ENCODE results near the gene RBPJL.

Gene RBPJL

DNA sequence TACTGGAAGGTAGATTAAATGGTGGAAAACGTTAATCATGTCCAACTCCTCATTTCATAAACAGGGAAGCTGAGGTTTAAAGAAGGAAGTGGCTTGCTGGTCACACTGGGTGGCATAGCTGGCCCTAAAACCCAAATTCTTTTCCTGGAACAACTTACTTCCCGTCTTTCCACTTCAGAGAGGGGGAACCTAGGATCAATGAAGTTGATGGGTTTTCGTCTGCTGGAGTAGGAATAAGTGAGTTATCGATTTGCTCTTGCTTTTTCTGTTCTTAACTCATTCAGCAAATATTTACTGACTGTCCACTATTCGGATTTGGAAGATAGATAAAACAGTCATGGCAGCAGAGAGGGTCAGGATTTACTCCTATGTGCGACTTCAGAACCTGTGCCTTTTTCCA lies 55.2 kb downstream of the RBPJL start:
- peak; percentile 6 for DNase-seq (ENCODE audit: low spot score)

DNA sequence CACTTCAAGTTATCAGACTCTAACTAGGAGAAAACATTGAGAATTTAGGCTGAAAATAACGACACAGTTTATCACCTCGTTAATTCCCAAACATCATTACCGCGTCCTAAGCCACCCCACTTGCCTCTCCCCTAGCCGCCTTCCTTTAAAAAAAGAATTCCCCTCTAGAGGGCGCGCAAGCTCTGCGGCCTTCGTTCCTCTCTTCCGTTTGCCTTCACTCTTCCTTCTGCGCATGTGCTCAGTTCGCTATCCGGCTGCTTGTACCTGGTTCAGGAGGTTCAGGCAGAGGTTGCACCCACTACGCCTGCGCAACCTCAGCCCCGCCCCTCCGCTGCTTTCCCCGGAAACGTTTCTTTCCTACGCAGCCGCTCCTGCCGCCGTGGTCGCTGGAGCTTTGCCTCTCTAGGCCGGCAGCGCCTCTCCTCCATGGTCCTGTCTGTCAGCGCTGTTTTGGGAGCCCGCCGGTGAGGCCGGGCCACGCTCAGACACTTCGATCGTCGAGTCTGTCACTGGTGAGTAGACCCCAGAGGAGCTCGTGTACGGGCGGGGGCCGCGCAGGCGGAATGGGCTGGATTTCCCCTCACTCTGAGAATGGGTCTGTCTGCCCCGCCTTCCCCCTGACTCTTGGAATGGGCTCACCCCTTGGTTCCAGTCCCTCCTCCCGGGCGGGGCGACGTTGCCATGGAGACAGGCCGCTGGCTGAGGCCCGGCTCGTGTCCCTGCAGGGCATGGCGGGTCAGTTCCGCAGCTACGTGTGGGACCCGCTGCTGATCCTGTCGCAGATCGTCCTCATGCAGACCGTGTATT lies 56.4 kb downstream of the RBPJL start, which contains the start of gene SYS1:
TSS of gene SYS1 (plus strand) at position 353 of the 807 bp plus-strand sequence. CDS start at position 729, 376 bp downstream.
- DNase-seq (ENCODE audit: low spot score): peak; percentile 99

DNA sequence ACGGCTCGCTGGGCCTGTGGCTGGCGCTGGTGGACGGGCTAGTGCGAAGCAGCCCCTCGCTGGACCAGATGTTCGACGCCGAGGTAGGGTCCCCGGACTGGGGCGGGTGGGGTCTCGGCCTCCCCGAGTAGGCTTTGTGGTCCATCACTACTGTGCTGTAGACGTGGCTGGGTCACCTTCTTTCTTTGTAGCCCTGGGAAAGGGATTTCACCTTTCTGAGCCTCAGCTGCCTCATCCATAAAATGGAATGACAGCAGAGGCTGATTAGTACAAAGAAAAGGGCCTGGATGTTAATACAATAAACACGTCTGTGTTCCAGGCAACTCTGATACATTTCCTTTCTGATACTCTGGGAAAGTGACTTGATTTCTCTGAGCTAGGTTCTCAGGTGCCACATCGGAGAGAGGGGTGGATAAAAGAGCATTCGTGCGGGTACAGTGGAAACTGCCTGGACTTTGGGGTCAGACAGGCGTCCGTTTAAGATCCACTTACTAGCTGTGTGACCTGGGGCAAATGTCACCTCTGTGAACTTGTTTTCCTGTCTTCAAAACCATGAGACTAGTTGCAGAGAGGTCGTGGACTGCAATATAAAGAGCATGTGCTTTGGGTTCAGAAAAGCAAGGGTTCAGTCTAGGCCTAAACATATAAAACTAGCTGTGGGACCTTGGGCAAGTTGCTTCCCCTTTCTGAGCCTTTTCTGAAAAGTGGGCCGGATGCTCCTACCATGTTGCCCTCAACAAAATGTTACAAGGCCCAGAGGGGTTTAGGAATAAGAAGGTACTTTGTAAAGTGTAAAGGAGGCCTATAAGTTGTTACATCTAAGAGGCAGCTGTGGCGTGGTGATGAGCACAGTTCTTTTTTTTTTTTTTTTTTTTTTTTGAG lies 57.2 kb downstream of the RBPJL start:
- DNase-seq (ENCODE audit: low spot score): no peak

DNA sequence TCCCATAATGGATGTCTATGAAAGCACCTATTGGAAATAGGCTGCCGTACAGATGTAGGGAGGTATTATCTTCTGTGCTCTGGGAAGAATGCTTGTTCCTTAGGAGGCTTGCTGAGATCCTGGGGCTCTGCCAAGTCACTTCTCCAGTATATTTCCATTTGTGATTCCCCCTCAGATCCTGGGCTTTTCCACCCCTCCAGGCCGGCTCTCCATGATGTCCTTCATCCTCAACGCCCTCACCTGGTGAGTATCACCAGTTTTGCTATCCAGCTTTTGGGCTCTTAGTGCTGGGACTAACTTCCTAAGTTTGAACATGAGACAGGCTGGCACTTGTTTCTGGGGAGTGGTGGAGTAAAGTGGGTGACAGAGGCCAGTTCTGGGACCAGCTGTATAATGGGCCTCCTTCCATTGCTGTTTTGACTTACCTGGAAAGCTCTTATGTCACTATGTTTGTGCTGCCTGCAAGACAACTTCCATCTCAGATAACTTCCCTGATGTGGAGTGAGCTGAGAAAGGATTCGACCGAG lies 58.9 kb downstream of the RBPJL start:
- DNase-seq (ENCODE audit: low spot score): no peak

DNA sequence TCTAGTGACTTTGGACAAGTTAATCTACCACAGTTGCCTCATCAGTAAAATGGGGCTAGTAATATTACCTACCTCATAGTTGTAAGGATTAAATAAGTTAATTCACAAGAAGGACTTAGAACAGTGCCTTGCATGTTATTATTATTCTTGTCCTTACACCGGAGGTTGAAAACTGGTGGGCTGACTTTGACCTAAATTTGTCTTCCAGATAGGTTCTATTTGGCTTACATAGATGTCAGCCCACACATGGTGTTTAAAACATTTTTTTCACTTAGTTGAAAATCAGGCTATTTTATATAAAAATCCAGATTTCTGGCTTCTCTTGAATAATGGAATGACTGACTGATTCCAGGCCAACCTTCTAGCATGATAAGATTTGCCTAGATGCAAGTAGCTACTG lies 59.6 kb downstream of the RBPJL start:
- DNase-seq (ENCODE audit: low spot score): no peak

DNA sequence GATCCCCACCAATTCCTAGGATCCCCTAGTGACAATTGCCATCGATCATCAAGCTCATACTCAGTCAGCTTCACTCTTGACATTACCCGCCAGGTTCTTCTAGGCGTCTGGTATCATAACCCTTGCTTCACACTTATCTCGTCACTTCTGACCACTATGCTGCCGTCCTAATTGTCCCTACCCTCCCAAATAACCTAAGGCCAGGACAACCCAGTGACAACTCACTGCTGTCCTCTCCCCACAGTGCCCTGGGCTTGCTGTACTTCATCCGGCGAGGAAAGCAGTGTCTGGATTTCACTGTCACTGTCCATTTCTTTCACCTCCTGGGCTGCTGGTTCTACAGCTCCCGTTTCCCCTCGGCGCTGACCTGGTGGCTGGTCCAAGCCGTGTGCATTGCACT lies 60.0 kb downstream of the RBPJL start:
- DNase-seq (ENCODE audit: low spot score): no peak

DNA sequence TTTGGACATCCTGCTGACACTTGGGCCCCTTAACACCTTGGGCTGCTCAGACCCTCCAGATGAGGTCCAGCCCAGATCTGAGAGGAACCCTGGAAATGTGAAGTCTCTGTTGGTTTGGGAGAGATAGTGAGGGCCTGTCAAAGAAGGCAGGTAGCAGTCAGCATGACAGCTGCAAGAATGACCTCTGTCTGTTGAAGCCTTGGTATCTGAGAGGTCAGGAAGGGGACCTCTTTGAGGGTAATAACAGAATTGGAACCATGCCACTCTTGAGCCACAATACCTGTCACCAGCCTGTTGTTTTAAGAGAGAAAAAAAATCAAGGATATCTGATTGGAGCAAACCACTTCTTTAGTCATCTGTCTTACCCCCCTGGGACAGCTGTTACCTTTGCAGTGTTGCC lies 60.5 kb downstream of the RBPJL start:
- no peak for DNase-seq (ENCODE audit: low spot score)
